Measurements from ENCODE around the gene FARSB.

GRCh38 chr2:222522082-222522481 lies 133.8 kb downstream of the FARSB start:
- TF ChIP-seq, protein P1, sequence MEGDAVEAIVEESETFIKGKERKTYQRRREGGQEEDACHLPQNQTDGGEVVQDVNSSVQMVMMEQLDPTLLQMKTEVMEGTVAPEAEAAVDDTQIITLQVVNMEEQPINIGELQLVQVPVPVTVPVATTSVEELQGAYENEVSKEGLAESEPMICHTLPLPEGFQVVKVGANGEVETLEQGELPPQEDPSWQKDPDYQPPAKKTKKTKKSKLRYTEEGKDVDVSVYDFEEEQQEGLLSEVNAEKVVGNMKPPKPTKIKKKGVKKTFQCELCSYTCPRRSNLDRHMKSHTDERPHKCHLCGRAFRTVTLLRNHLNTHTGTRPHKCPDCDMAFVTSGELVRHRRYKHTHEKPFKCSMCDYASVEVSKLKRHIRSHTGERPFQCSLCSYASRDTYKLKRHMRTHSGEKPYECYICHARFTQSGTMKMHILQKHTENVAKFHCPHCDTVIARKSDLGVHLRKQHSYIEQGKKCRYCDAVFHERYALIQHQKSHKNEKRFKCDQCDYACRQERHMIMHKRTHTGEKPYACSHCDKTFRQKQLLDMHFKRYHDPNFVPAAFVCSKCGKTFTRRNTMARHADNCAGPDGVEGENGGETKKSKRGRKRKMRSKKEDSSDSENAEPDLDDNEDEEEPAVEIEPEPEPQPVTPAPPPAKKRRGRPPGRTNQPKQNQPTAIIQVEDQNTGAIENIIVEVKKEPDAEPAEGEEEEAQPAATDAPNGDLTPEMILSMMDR (IDR thresholded peaks at IDR 0.05; ENCODE audit: insufficient read depth, low read depth, low read length) = no peak
- TF ChIP-seq EZH2 (IDR thresholded peaks at IDR 0.05; ENCODE audit: insufficient read depth, low read length) = no peak
